Lung (tissue), 16 donors: ENCODE results near the gene ELK1. TPM values are rescaled to one million over a fixed set of nuclear protein-coding genes. Genes with fewer than 3 reads are reported as not detected.

Source experiments
- ATAC-seq: fragments of 200-7000 bp; cut with Tn5 transposase; one replicate; pipeline ENCODE4 v1.9.1; 2020; ENCODE audit warnings: moderate number of reproducible peaks; ENCODE audit not compliant: insufficient read depth, low FRiP score
- DNase-seq, 3 donors: peaks; one replicate each; pipeline ENCODE4 v3.0.0-alpha.2; 2013 to 2017
- H3K27ac ChIP-seq, 2 donors: one replicate each; pipeline ENCODE4 v1.5.1; 2013; ENCODE audit warnings: mild to moderate bottlenecking in 2 of 2, moderate library complexity in 2 of 2, control low read depth in 1 of 2, inconsistent platforms in 1 of 2, low read depth in 1 of 2, low read length in 1 of 2
- H3K27me3 ChIP-seq, 3 donors: one replicate each; pipeline ENCODE4 v1.5.1; 2013; ENCODE audit warnings: low read length in 2 of 3; ENCODE audit not compliant: control insufficient read depth in 3 of 3, insufficient read depth in 3 of 3
- H3K36me3 ChIP-seq, 4 donors: one replicate each; pipeline ENCODE4 v1.5.1; 2013; ENCODE audit warnings: low read length in 4 of 4, mild to moderate bottlenecking in 1 of 4, moderate library complexity in 1 of 4; ENCODE audit not compliant: control insufficient read depth in 4 of 4, insufficient read depth in 4 of 4
- H3K4me1 ChIP-seq, 5 donors: one replicate each; pipeline ENCODE4 v1.5.1; 2013; ENCODE audit warnings: low read length in 5 of 5, mild to moderate bottlenecking in 2 of 5, moderate library complexity in 1 of 5; ENCODE audit not compliant: control insufficient read depth in 5 of 5, insufficient read depth in 5 of 5
- H3K4me3 ChIP-seq: one replicate; pipeline ENCODE4 v1.5.1; 2013; ENCODE audit warnings: mild to moderate bottlenecking, control low read depth, moderate library complexity
- H3K9ac ChIP-seq, 2 donors: one replicate each; pipeline ENCODE4 v1.5.1; 2013; ENCODE audit warnings: low read length in 2 of 2, control low read depth in 1 of 2; ENCODE audit not compliant: insufficient read depth in 1 of 2
- H3K9me3 ChIP-seq, 4 donors: one replicate each; pipeline ENCODE4 v1.5.1; 2013; ENCODE audit warnings: low read length in 3 of 4, mild to moderate bottlenecking in 1 of 4, moderate library complexity in 1 of 4; ENCODE audit not compliant: control insufficient read depth in 4 of 4, insufficient read depth in 3 of 4
- WGBS, 2 donors: extraction: QIAGEN DNeasy Blood & Tissue Kit; methylation state at CpG; one replicate each; pipeline ENCODE4 v1.1.7; 2013; 5-methylcytosine and 5-hydroxymethylcytosine counted together
- long read RNA-seq, 5 donors: transcript quantifications; one replicate each; lab custom pipeline, GENCODE V29; 2026
- polyA plus RNA-seq, 2 donors: library from polyadenylated mRNA; stranded (reverse); fragments of 200-250 nt; gene quantifications; one replicate each; pipeline ENCODE4 v1.2.1, GENCODE V29; 2013
- total RNA-seq, 2 donors: library from RNA; depleted of rRNA in 1 of 2; stranded (reverse); fragments of >200 nt in 1 of 2; gene quantifications; one replicate each; pipeline ENCODE4 v1.2.1, GENCODE V29; 2014 to 2021
- TF ChIP-seq, protein P1 (sequence below): IDR thresholded peaks from 2 replicates; pipeline ENCODE4 v1.5.1; 2012; ENCODE audit warnings: mild to moderate bottlenecking; ENCODE audit errors: control extremely low read depth, extremely low read depth
- donor health status: control.
- donor health status: control.
- donor health status: Bipolar disorder and iron deficiency.
- donor health status: healthy.
- donor health status: DM: yes; HTN: yes; CAD: no.

Gene ELK1, protein sequence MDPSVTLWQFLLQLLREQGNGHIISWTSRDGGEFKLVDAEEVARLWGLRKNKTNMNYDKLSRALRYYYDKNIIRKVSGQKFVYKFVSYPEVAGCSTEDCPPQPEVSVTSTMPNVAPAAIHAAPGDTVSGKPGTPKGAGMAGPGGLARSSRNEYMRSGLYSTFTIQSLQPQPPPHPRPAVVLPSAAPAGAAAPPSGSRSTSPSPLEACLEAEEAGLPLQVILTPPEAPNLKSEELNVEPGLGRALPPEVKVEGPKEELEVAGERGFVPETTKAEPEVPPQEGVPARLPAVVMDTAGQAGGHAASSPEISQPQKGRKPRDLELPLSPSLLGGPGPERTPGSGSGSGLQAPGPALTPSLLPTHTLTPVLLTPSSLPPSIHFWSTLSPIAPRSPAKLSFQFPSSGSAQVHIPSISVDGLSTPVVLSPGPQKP
- total RNA-seq (10 to 100 TPM in 1 of 2 donors, 1 to 10 TPM in 1; 9.8 to 36.0 TPM), polyA plus RNA-seq (10 to 100 TPM; 16.4 to 37.6 TPM)
- long read RNA-seq, donor 1, partial matches to known transcripts: 21 of 23 reads
- long read RNA-seq, donor 1, other reads (novel, unspliced or antisense): 0 of 23 reads
- long read RNA-seq, donor 2: 0 reads
- long read RNA-seq, donor 3, partial matches to known transcripts: 7 of 8 reads
- long read RNA-seq, donor 3, other reads (novel, unspliced or antisense): 0 of 8 reads
- long read RNA-seq, donor 4, partial matches to known transcripts: 0 of 2 reads
- long read RNA-seq, donor 4, other reads (novel, unspliced or antisense): 0 of 2 reads
- long read RNA-seq, donor 5, transcript ELK1-201 (6 exons, 2,695 nt): major isoform, 5 of 12 reads
- long read RNA-seq, donor 5, partial matches to known transcripts: 6 of 12 reads
- long read RNA-seq, donor 5, other reads (novel, unspliced or antisense): 0 of 12 reads

DNA sequence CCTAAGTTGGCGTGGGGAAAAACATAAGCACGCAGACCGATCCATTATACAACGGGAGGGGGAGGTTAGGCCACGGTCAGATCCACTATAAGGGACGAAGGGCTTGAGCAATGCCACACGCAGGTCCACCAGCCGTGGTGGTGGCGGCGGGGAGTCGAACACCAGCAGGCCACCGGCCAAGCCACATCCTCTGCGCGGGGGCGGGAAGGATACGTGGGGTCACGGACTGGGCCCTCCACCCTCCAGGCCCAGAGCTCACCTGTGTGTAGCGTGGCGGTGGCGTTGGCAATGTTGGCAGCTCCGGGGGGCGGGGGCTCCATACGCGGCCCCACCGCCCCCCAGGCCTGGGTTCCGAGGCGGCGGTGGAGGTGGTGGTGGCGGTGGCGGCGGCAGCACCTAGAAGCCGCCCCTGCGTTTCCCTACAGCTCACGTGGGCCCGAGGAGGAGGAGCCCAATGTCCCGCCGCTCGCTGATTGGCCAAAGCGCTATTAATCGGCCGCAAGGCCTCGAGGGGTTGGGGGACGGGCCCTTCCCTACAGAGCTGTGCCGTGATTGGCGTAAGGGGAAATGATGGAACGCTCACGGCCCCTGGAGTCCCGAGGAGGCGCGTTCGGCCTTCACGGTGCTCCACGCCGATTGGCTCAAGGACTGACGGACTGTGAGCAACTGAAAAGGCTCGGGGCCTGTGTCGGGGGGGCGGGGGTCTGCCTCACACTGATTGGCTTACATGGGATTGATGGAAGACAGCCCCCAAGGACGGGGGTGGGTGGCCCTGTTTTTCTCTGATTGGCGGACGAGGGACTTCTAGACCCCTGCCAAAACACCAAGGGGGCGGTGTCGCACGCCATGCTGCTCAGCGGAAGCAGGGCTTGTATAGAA, at the start of gene ELK1:
ELK1 (minus strand) TSS at position 400 of the 879 bp plus-strand sequence. CDS start 9,122 bp downstream, outside the sequence.
- peak within 1 kb of the TSS; percentile 71 to 81 for H3K9ac ChIP-seq
- peaks cover 0 to 5% (median 0%) of the 10 kb centered on the region in 4 donors for H3K9me3 ChIP-seq
- H3K4me1 ChIP-seq: peaks cover 5 to 20% (median 5%) of the 10 kb centered on the region in 5 donors
- ATAC-seq: peak; percentile 91
- H3K4me3 ChIP-seq: peak within 1 kb of the TSS; percentile 43
- peaks cover 0 to 8% (median 3%) of the 10 kb centered on the region in 4 donors for H3K36me3 ChIP-seq
- H3K27ac ChIP-seq: peak within 1 kb of the TSS; percentile 80 to 90
- 1 to 42% methylated on average over 22 to 65 of the region's 65 CpGs for WGBS, 2 donors
- no peaks in the 10 kb centered on the region for H3K27me3 ChIP-seq
- TF ChIP-seq, protein P1, sequence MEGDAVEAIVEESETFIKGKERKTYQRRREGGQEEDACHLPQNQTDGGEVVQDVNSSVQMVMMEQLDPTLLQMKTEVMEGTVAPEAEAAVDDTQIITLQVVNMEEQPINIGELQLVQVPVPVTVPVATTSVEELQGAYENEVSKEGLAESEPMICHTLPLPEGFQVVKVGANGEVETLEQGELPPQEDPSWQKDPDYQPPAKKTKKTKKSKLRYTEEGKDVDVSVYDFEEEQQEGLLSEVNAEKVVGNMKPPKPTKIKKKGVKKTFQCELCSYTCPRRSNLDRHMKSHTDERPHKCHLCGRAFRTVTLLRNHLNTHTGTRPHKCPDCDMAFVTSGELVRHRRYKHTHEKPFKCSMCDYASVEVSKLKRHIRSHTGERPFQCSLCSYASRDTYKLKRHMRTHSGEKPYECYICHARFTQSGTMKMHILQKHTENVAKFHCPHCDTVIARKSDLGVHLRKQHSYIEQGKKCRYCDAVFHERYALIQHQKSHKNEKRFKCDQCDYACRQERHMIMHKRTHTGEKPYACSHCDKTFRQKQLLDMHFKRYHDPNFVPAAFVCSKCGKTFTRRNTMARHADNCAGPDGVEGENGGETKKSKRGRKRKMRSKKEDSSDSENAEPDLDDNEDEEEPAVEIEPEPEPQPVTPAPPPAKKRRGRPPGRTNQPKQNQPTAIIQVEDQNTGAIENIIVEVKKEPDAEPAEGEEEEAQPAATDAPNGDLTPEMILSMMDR: no peak
- DNase-seq: peak; percentile 98 to 99 (median 98)

DNA sequence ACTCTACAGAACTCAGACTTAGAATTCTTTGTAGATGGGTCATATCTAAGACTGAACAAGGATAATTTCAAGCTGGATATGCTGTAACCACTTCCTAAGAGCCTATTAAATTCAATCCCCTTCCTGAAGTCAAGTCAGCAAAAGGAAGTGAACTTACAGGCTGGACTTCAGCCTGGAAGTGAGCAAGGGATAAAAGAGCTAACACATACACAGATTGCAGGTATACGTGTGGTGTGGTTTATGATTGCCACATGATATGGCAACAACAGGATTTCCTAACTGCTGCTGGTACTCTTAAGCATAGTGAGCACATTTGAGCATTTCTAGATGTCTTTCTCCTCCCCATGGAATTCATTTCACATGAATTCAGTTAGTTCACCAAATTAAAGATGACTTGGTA, 46.8 kb upstream of the ELK1 start:
- TF ChIP-seq, protein P1: no peak
- Histone ChIP-seq H3K4me1 (no peaks in the 10 kb centered on the region), H3K9me3 (peaks cover 0 to 9% (median 4%) of the 10 kb centered on the region in 4 donors), H3K9ac (no peak overlapping the region), H3K27ac (no peak overlapping the region), H3K27me3 (no peaks in the 10 kb centered on the region), H3K36me3 (no peaks in the 10 kb centered on the region), H3K4me3 (no peak overlapping the region)
- 32 to 45% methylated on average over 1 of the region's 1 CpG for WGBS, 2 donors
- DNase-seq (no peak), ATAC-seq (no peak)

DNA sequence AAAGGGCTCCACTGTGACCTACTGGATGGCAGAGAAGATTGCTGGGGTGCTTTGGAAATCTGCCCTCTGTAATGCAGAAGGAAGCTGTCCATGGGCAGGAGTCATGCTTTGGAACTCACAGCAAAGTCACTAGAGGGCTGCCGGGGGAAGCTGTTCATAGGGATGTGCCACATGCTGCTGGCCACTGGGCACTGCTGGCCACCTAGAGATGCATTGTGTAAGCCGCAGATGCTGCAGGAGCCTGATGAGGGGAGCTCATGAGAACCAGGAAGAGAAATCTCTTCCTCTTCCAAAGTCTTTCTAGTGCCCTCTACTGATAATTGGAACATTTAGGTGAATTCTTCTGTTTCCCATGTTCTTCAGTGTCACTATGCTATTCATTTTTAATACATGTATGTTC, 39.8 kb upstream of the ELK1 start:
- TF ChIP-seq, protein P1: no peak
- Histone ChIP-seq H3K9me3 (no peaks in the 10 kb centered on the region), H3K27ac (no peak overlapping the region), H3K27me3 (no peaks in the 10 kb centered on the region), H3K9ac (no peak overlapping the region), H3K4me3 (no peak overlapping the region), H3K36me3 (no peaks in the 10 kb centered on the region), H3K4me1 (no peaks in the 10 kb centered on the region)
- no peak for DNase-seq
- no peak for ATAC-seq
- 61 to 69% methylated on average over 2 of the region's 2 CpGs for WGBS, 2 donors
